Head of caudate nucleus (tissue), 42 donors: Measurements from ENCODE around the gene MARCHF5.

ENCODE experiments used
- DNase-seq, 42 donors: peaks; one replicate each; pipeline versions ENCODE4 v3.0.0 to v3.0.0-alpha.2; 2020 to 2021; ENCODE audit warnings: mixed read lengths in 7 of 42
- intact Hi-C: fragments of 100-400 bp; cut with DNase I; formaldehyde crosslinking; loops from one replicate; pipeline ENCODE4 v1.15.0; 2022

Gene MARCHF5, protein sequence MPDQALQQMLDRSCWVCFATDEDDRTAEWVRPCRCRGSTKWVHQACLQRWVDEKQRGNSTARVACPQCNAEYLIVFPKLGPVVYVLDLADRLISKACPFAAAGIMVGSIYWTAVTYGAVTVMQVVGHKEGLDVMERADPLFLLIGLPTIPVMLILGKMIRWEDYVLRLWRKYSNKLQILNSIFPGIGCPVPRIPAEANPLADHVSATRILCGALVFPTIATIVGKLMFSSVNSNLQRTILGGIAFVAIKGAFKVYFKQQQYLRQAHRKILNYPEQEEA

DNA sequence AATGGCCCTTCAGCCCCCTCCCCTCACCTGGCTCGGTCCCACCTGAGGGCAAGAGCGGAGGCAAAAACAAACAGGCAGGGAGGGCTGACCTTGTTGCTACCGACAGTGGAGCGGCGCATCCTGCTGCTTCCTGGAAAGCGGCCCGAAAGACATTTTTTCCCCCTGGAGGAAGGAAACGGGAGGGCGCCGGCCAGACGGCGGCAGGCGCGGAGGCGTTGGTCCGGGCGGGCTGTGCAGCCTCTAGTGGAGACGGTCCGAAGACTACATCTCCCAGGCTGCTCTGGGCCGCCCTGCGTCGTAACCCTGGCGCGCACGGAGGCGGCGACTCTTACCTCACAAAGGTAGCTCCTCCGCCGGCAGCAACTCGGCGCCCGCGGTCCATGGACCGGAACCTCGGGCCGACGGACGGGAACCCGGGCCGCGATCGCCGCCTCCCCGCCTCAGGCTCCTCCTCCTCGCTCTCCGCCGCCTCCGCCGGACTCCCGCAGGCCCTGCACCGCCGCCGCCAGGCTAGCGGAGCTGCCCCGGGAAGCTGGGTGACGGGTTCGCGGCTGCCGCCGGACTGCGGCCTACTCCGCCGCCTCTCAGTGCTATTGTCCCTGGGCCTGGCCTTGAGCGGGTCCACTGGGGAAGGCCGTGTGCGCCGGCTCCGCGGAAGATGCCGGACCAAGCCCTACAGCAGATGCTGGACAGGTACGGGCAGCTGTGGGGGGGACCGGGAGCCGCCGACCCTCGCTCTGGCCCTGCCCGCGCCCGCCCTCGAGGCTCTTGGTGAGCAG, at the start of gene MARCHF5, which contains the start of gene CPEB3:
Gene MARCHF5, plus strand, starts transcription at position 331 of the 779 bp plus-strand sequence. Its CDS starts 328 bp downstream, at position 659.
Gene CPEB3, minus strand, starts transcription at position 242 of the 779 bp plus-strand sequence. CDS start 50,728 bp downstream, outside the sequence.
- intact Hi-C loops = loop anchor here (2.0 to 5.0 kb wide), 2 partner anchors 50 to 204 kb away; no protein-coding TSS in a partner anchor
- peak; percentile 89 to 98 (median 95) for DNase-seq

DNA sequence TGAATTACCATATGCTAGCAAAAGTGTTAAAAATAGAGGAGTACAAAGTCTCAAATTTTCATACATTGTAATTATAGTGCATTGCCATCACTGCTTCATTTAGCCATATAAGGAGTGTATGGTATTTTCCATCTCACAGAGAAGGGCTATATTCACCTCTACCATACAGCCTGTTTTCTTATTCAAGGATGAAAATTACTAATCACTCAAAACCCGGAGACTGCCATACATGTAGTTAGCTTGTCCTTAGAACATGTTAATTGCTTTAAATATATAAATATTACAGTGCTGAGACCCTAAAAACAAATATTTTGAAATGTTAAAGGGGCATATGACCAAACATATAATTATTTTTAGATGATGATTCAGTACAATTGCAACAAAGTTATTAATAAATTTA, 49.5 kb upstream of the MARCHF5 start:
- intact Hi-C loops = loop anchor here (2.0 kb wide), 1 partner anchor 49 kb away; the partner anchor contains the start of genes CPEB3 and MARCHF5
- no peak for DNase-seq

DNA sequence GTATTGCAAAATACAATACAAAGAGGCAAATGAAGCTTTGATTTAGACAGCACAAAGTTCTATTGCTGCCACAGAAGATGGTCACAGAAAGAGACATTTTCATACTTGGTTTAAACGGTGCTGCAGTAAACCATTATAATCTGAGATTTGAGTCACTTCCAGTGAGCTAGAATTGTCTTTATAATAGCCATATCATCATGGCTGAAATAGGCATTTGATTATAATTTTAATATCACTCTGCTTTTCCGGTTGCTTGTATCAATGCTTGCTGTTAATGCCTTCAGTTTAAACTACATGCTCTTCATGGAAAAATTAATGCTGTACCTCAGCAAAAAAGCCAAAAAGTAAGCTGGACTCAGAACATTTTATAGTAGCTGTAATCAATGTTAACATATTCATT, 48.6 kb upstream of the MARCHF5 start:
- intact Hi-C loops = no loop called here

DNA sequence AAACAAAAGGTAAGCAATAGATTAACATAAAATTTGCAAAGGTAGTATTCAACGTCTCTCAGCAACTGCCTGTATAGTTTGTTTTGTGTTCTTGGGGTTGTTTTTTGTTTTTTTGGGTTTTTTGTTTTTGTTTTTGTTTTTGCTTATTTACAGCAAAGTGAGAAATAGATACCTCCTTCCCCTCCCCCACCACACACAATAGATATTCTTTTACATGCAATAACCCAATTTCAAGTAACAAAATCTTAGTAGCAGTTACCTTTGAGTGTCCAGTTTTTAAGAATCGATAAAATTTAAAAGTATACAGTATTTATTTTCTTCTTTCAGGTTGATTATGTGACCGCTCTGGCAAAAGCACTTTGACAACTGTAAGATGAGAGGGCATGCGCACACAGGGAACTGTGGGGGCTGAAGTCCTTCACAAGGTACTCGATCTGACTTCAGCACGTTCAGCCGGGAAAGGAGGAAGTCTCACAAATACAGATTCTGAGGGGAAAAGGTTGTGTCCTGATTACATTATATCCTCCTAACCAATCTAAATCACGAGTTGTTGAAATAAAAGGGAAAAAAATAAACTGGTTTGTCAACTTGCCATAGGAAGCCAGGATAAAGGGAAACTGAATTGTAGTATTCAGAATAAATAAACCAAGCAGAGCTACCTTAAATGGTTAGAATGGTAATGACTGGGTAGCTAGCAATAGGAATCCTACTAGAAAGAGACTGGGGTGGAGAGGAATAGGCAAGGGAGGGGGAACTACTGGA, 47.9 kb upstream of the MARCHF5 start:
- intact Hi-C loops = no loop called here

More for the DNA sequence above, 48.6 kb upstream of the MARCHF5 start:
- DNase-seq = no peak

DNA sequence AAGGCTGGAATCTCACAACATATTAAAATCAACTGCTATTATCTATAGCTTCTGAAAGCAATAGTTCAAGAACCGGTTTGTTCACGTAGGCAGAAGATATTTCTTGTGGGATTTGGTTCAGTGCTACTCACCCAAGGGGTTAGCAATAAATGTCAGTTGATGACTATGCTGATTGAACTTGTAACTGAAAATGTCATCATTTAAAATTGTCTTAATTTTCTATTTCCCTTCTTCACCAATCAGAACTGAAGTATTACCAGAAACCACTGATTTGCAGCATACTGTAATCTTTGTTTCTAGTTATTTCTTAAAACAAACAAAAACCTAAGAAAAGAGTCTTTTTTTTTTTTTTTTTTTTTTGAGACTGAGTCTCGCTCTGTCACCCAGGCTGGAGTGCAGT, 46.2 kb upstream of the MARCHF5 start:
- intact Hi-C loops = no loop called here
- DNase-seq = no peak

More for the DNA sequence above, 47.9 kb upstream of the MARCHF5 start:
- peak; percentile 63 to 91 (median 81) for DNase-seq

DNA sequence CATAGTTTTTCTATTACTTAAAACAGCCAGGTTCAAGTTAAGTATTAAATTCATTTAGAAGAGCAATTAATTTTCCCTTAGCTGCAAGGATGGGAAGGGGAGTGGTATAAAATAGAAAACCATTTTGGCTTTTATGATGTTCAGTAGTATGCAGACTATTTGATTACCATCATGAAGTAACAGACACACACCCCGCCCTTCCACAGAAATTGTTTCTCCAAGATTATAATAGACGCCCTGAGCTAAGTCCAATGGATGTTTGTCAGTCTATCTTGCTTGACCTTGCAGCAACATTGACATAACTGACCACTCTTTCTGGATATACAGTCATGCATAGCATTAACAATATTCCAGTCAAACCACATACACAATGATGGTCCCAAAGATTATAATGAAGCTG, 42.4 kb upstream of the MARCHF5 start:
- DNase-seq = no peak
- intact Hi-C loops = no loop called here

DNA sequence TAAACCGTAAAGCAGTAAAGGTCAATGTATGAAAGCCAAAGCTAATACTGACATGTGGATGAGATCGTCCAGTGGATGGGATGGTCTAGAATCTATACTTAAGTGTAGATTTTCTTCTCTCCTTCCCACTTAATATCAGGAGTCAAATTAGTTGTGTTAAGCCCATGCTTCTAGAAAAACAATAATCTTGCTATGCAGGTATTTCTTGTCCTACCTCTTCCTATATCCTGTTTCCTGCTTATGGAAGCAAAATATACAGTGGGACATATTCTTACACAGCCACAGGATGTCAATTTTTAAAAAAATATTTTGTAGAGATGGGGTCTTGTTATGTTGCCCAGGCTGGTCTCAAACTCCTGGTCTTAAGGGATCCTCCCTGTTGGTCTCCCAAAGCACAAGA, 27.6 kb upstream of the MARCHF5 start:
- intact Hi-C loops = no loop called here
- no peak for DNase-seq

DNA sequence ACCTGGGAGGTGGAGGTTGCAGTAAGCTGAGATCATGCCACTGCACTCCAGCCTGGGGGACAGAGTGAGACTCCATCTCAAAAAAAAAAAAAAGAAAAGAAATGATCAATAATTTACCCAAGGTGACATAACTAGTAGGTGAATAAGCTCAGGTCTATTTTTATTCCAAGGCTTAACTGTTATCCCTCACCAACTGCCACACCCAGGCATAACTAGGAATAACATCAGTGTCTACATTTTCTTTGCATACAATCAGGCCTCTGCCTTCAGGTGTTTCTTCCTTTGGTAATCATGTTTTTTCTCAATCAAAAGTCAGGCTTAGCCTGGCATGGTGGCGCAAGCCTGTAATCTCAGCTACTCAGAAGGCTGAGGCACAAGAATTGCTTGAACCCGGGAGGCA, 26.7 kb upstream of the MARCHF5 start:
- intact Hi-C loops = no loop called here
- no peak for DNase-seq

DNA sequence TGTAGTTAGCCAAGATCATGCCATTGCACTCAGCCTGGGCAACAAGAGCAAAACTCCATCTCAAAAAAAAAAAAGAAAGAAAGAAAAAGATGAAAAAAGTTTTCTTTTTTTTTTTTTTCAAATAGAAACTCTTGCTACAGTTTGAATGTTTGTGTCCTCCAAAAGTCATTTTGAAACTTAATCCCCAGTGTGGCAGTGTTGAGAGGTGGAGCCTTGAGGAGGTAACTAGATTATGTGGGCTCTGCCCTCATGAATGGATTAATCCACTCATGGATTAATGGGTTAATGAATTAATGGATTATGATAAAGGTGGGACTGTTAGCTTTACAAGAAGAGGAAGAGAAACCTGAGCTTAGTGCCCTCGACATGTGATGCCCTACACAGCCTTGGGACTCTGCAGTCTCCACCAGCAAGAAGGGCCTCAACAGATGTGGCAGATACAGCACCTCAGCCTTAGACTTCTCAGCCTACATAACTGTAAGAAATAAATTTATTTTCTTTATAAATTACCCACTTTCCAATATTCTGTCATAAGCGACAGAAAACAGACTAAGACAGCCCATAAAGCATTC, 25.2 kb upstream of the MARCHF5 start:
- intact Hi-C loops = no loop called here
- DNase-seq = no peak

DNA sequence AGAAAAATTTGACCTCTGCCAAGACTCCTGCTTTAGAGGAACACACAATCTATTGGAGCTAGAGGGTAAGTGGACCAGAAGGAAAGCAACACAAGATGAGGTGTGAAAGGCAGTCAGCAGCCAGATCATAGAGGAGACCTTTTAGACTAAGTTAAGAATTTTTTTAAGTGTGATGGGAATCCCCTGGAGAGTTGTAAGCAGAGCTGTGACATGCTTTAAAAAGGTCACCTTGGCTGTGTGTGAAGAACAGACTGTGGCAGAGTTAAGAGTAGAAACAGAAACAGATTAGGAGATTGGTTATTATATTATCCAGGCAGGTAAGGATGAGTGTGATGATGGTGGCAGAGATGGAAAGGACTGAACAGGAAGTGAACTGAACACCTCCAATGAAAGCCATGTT, 23.6 kb upstream of the MARCHF5 start:
- DNase-seq = no peak
- intact Hi-C loops = no loop called here

DNA sequence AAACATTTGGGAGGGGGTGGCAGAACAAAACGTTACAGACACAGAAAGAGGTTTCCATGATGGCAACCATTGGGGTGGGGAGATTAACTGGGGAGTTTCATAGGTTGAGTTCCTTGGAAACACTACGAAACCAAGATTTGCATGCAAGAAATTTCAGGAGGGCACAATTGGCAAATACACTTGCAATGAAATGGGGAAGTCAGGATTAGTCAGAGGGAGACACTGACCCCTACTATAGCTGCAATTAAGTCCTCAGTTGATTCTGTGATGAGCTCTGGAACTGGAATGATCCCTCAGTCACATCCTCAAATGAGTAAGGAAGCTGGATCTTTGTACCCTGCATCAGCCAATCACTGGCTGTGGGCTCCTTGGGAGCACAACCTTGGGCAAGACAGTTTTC, 22.2 kb upstream of the MARCHF5 start:
- intact Hi-C loops = no loop called here
- DNase-seq = no peak

DNA sequence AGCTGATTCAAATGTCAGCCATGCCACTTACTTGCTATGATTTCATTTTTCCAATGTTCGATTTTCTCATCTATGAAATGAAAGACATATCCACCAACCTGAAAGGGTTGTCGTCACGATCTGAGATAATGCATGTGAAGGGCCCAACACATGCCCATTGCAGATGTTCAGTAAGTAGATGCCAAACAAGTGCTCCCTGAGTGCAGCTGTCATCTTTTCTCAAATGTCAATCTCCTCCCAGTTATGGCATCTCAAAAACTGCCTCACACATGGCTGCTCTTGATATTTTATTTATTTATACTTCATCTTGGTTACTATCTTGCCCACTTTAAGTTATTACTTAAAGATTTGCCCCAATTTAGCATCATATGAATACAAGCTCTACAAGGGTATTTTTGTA, 16.9 kb upstream of the MARCHF5 start:
- intact Hi-C loops = no loop called here
- no peak for DNase-seq

DNA sequence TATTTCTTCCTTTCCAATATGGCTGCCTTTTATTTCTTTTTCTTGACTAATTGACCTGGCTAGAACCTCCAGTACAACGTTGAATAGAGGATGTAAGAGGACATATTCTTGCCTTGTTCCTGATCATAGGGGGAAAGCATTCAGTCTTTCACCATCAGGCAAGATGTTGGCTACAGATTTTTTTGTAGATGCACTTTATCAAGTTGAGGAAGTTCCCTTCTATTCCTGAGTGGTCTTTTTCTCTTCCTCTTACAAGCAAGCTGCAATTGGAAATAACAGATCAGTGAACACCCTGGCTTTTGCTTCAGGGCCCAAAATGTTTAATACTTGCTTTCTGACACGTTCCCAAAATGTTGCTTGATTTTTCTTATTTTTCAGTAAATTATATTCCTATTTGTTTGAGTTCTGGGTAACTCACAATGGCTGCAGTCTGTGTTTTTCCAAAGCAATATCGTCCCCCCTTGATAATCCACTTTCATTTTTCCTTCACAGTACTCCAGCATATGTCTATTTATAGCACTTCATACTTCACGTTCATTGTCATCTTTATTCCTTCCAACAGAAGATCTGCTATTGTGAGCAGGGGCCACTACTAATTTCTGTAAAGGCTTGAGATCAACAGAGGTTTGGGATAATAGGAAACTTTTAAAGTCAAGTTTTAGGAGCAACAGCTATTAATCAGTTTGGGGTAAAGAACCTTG, 11.8 kb upstream of the MARCHF5 start:
- intact Hi-C loops = no loop called here
- no peak for DNase-seq

DNA sequence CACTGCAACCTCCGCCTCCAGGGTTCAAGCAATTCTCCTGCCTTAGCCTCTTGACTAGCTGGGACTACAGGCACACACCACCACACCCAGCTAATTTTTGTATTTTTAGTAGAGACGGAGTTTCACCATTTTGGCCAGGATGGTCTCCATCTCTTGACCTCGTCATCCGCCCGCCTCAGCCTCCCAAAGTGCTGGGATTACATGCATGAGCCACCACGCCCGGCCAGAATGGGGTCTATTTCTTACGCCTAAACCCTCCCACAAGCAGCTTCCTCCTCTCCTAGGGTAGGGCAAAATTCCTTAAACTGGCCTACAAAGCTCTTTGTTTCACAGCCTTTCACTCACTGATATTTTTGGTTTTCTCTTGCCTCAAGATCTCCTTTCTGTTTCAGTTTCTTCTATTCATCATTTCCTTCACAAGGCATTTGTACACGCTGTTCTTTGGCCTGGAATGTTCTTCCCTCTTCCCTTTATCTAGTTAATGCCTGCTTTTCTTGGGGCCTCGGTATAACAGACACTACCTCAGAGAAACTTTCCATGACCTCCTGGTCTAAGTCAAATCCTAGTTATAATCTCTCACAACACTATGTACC, 6.8 kb upstream of the MARCHF5 start:
- intact Hi-C loops = no loop called here
- DNase-seq = no peak

DNA sequence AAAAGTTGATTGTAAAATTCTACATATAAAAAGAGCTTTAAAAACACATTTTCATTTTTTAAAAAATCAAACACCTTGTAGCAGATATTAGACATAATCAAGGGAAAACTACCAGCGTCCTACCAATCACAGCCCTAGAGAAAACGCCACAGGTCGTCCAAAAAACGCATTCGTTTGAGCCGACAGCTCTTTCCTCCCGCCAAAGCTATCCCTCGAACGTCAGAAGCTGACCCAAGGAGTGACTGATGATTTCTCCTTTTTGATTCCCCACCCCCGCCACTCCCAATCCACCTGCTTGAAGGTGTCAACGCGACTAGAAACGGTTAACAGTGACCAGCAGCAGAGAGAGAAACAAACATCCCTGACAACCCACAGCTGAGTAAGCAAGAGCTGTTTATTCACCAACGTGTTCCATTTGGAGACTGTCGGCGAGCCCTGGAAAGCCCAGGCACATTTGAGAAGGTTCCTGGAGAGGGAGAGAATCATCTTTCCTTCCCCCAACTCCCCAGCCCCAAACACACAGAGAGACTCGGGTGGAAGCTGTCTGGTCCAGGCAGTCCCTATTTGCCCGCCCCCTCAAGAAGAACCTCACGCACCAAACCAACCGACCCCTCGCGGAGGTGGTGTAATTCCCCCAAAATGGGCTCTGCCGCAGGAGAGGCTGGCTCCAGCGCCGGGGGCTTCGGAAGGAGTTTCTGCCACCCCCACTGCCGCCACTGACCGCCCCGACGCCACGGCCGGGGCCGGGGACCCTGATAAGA, 711 bp upstream of the MARCHF5 start:
- intact Hi-C loops = loop anchor here (2.0 to 5.0 kb wide), 2 partner anchors 49 to 203 kb away; no protein-coding TSS in a partner anchor
- DNase-seq = peak in 40 of 42 donors; percentile 11 to 73 (median 42)

DNA sequence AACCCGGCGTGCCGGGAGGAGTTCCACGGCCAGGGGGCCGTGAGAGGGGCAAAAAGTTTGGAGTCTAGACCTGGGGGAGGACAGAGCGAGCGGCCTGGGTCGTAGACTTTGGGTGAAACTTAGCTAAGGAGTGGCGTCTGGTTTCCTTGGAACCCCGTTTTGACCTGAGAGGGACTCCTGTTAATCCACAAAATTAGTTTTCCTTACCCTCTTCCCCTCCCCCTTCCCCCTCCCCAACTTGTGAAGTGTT, 574 bp downstream of the MARCHF5 start:
- intact Hi-C loops = loop anchor here (2.0 to 5.0 kb wide), 2 partner anchors 51 to 204 kb away; no protein-coding TSS in a partner anchor
- peak in 3 of 42 donors; percentile 4 to 35 (median 21) for DNase-seq
